Midbrain (tissue), 1 donor: ENCODE results near the gene FEZ2.

Experiments used
- DNase-seq: peaks from one replicate; lab custom pipeline; 2025; lab: John Stamatoyannopoulos, UW

FEZ2 gene

DNA sequence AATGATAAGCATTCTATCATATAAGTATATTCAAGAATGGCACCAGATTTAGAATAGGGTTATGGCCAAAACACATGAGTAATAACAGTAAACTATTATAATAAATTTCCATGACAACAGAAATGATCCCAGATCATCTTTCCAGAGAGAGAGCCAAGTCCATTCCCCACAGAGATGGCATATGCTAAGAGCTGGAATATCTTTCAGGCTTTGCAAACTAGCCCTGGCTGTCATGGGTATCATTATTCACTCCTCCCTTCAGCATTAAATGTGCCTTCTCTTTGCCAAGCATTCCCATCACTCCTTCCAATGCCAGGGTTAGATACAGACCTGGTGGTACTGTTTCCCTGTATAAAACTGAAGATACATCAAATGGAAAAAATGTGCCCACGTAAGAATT is 10.9 kb downstream of the FEZ2 start:
- DNase-seq = no peak

- DNase-seq = no peak
Observed at GRCh38 chr2:36586672-36587071, 11.3 kb downstream of the FEZ2 start.

- DNase-seq = no peak
Observed at GRCh38 chr2:36584148-36584794, 13.7 kb downstream of the FEZ2 start.

DNA sequence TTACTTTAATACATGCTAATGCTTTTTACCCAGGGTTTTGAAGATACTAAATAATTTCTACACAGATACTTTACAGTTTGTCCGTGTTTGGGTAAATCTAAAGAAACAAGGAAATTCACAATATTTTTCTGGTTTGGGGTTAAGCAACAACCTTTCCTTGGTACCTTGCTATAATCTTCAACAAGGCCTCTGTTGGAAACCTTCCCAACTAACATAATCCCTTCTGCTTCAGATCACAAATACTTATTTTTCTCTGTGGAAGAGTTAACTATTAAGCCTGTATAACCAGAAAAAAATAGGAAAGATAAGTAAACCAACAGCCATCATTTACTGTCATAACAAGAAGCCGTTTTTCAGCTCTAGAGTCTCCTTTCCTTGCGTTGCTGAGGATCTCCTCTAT is 15.0 kb downstream of the FEZ2 start:
- no peak for DNase-seq

- no peak for DNase-seq
Observed at GRCh38 chr2:36582538-36582937, 15.4 kb downstream of the FEZ2 start.

DNA sequence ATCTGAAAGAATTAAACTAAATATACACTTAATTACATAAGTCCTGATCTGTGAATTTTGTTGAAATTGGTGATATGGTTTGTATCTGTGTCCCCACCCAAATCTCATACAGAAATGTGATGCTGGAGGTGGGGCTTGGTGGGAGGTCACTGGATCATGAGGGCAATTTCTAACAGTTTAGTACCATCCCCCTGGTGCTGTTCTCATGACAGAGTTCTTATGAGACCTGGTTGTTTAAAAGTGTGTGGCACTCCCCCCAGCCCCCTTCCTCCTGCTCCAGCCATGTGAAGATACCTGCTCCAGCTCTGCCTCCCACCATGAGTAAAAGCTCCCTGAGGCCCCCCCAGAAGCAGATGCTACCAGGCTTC is 18.7 kb downstream of the FEZ2 start:
- no peak for DNase-seq

GRCh38 chr2:36578343-36579296 is 19.3 kb downstream of the FEZ2 start:
- no peak for DNase-seq

DNA sequence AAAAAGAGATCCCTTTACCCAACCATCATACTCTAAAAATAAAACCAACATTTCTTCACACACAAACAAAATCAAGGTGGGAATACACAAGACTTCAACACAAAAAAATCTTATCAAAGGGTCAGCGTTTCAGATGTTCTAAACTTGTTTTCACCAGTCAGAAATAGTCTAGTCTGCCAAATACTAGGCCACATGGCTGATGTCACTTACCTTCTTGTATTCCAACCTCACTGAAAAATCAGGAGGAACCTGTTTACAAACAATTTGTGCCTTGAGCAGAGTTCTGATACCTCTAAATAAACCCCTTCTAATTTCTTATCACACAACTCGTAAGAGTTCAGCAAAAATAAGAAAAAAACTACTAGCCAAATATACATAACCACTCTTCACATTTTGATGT is 20.1 kb downstream of the FEZ2 start:
- no peak for DNase-seq

DNA sequence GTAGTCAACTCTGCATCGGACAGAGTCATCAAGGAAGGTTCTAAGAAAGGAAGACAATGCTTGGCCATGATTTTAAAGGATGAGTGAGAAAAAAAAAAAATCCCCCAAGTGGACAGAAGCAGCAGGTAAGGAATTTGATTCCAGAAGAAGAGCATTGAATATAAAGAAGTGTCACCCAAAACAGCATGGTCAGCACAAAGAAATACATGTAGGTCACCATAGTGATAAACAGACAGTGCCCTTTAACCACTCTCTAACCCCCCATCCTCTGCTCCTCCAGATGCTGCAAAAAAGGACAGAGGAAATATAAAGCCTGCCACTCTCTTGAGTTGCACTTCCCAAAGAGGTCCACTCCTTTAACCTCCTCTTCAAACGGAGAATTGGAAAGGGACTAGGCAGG is 23.4 kb downstream of the FEZ2 start:
- DNase-seq = no peak

DNA sequence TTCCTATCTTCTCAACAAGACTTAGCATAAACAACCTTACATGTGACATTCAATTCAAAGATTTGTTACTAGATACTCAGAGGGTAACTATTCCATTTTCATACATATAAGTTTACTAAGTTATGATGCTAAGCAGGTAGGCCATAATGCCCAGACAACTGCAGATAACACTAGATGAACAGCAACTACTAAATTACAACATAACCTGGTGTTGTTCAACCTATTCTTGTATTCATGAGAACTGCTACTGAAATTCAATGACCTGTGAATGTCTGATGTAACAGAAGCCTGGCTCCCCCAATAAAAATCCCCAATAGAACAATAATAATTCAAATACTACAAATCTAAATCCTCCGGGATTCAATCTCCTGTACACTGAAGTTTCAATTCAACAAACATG is 24.8 kb downstream of the FEZ2 start:
- no peak for DNase-seq

DNA sequence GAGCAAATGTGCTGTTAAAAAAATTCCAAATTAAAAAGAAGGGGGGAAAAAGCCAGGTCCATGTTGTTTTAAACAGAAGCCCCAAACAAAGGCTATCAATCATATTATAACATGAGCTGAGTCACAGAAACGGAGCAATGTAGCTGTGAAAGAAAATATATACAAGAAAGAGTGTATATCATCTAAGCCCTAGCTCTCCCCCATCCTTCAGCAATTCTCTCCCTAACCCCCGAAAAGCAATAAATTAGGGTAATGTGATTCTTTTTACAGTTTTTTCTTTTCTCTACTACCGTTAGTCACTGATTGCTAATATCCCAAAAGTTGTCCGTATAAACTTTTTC is 25.3 kb downstream of the FEZ2 start:
- no peak for DNase-seq

- DNase-seq = no peak
Observed at GRCh38 chr2:36572054-36572718, 25.8 kb downstream of the FEZ2 start.

DNA sequence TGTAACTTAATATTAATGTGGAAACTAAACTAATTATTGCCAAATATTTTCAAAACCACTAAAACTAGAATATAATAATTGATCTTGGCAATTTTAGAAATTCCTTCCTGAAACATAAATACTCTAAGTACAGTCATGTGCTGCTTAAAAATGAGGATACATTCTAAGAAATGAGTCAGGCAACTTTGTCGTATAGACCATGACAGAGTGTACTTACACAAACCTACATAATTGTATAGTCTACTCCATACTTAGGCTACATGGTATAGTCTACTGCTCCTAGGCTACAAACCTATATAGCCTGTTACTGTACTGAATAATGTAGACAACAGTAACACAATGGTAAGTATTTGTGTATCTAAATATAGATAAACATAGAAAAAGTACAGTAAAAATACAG is 27.6 kb downstream of the FEZ2 start:
- no peak for DNase-seq

GRCh38 chr2:36569267-36569856 is 28.6 kb downstream of the FEZ2 start:
- no peak for DNase-seq

DNA sequence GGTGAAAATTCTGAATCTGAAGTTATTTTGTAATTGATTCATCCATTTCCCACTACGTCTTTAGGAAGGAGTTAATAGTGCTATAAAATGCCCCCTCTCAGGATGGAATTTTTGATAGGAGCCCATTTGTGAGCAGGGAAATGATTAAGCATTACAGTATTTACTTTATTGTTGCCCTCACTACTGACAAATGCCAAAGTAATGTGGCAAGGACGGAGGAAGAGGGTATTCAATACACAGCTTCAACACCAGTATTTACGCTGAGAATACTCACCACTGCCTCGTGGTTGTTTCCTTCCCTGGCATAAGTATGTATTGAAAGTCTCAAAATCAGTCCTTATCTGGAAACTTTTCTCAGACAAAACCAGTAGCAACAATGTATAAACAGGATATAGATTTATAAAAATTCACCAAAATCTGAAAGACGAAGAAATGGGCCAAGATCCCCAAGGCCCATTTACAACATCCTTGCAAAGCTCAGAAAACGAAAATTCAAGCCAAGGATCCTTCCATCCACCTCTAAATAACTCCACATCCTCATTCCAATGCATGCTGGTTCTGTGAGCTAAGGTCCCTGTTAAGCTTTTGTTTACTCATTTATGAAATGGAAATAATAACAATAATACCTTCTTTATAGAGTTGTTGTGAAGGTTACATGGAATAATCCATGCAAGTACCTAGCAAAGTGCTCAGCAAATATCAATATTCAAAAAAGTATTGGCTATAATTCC is 29.3 kb downstream of the FEZ2 start:
- no peak for DNase-seq

DNA sequence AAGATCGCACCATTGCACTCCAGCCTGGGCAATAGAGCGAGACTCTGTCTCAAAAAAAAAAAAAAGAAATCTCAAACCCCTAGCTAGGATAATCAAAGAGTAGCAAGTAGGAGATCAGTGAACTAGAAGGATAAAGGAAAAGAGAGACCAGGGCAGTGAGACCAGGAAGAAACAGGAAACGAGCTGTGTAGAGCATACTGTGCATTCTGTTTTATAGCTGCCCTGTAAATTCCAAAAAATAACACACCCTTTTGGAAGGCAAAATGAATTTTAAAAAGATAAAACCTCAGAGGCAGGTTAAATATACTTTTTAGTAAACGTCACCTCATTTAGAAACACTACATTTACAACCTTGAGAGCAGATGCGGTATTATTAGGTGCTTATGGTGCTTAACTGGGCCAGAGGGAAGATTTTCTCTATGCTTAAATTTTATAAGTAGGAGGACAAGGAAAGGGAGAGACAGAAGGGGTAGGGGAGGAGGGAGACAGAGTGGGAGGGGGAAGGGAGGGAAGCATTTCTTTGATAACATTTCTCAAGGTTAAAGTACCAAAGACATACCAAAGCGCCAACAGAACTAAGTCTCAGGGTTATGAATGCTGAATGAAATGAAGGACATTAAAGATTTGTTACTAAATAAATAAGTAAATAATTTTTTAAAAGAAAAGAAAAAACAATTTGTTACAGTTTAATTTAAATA is 30.1 kb downstream of the FEZ2 start:
- no peak for DNase-seq

DNA sequence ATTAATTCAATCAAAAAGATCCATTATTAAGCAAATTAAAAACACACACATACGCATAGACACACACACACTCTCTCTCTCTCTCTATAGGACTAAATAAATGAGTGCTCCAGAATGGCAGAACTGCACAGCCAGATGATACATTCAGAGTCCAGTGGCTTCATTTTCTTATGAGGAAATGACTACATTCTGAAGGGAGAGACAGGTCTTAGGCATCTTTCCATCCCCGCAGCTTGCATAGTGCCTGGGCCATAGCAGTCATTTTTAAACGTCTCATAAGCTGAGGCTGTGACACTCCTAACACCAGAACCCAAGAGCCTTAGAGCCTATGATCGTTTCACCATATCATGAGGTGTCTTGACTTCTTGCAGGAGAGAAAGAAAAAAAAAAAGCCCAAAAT is 31.1 kb downstream of the FEZ2 start:
- DNase-seq = no peak

DNA sequence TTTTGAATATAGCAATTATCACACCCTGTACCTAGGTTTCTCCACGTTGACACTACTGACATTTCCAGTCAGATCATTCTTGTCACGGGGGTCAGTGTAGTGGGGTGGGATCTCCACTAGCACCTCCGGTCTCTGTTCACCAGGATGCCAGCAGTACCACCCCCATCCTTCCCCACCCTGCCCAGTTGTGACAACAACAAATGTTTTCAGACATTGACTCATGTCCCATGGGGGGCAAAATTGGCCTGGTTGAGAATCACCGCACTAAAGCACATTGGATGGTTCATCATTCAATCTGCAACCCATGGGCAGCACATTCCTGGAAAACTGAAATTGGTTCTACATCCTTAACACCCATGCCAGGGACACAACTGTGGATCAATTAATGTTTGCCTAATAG is 32.3 kb downstream of the FEZ2 start:
- DNase-seq = no peak

GRCh38 chr2:36564377-36564930 is 33.5 kb downstream of the FEZ2 start:
- DNase-seq = peak; percentile 29

- DNase-seq = peak; percentile 43
Observed at GRCh38 chr2:36562973-36563532, 34.9 kb downstream of the FEZ2 start.

DNA sequence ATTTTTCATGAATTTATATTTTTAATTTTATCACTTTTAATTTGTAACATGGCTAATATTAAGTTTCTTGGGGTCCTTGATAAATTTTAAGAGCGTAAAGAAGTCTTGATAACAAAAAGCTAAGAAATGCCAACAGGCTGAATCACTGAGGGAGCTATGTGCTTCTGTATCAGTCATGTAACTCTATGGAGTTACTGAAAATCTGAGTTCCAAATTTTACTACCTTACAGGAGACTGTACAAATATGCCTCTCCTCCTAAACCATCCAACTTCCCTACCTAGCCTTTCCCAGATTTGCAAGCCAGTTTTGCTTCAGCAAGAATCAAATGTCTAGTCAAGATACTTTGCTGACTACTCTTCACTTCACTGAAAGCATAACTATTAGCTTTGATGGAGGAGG is 35.7 kb downstream of the FEZ2 start:
- no peak for DNase-seq
